GM19240 (cell line): ENCODE measurements around the gene POP7.
"Not testable (repeated sequence)": the region's sequence is repeated elsewhere in the genome, so short reads cannot be mapped to it uniquely, and the experiment has no call there.

Experiments used
- DNase-seq: peaks from one replicate; pipeline ENCODE4 v3.0.0; 2011; ENCODE audit warnings: low spot score; ENCODE audit not compliant: insufficient read length

POP7 gene

GRCh38 chr7:100723732-100724275 is 17.9 kb downstream of the POP7 start:
- no peak for DNase-seq

- not testable (repeated sequence) for DNase-seq
Measured at GRCh38 chr7:100724364-100724763, 18.4 kb downstream of the POP7 start.

- no peak for DNase-seq
Measured at GRCh38 chr7:100726996-100727761, 21.3 kb downstream of the POP7 start.

- no peak for DNase-seq
Measured at GRCh38 chr7:100728196-100728595, 22.3 kb downstream of the POP7 start.

- DNase-seq = no peak
Measured at GRCh38 chr7:100730136-100730800, 24.3 kb downstream of the POP7 start.

- DNase-seq = no peak
Measured at GRCh38 chr7:100731937-100732636, 26.2 kb downstream of the POP7 start.

GRCh38 chr7:100735730-100736129 is 29.8 kb downstream of the POP7 start:
- DNase-seq = no peak

- no peak for DNase-seq
Measured at GRCh38 chr7:100736671-100737070, 30.8 kb downstream of the POP7 start.

- DNase-seq = no peak
Measured at GRCh38 chr7:100739934-100740333, 34.0 kb downstream of the POP7 start.

GRCh38 chr7:100744605-100745004 is 38.7 kb downstream of the POP7 start:
- DNase-seq = no peak

- no peak for DNase-seq
Measured at GRCh38 chr7:100745184-100745583, 39.3 kb downstream of the POP7 start.

GRCh38 chr7:100752994-100753393 is 47.1 kb downstream of the POP7 start:
- no peak for DNase-seq

- DNase-seq = no peak
Measured at GRCh38 chr7:100753750-100754149, 47.8 kb downstream of the POP7 start.
